Neural cell (in vitro differentiated cells): Measurements from ENCODE around the gene ATAD2B. TPM values are rescaled to one million over a fixed set of nuclear protein-coding genes. Genes with fewer than 3 reads are reported as not detected.

ENCODE experiments used
- H2AFZ ChIP-seq: fragments of 200-600, 300-800 bp; sonication (generic), shearing (Covaris generic); 2 replicates; pipeline ENCODE4 v1.6.0; 2014; ENCODE audit warnings: low read depth, mild to moderate bottlenecking, antibody characterized with exemption, low read length, moderate library complexity
- H3F3A ChIP-seq: fragments of 200-600 bp; shearing (Covaris generic); 2 replicates; pipeline ENCODE4 v1.6.1; 2016; ENCODE audit warnings: mild to moderate bottlenecking, moderate library complexity, mixed read lengths, antibody characterized with exemption, low read length; ENCODE audit not compliant: insufficient read depth, poor library complexity, severe bottlenecking
- H3K27ac ChIP-seq: fragments of 200-600, 300-800 bp; sonication (generic), shearing (Covaris generic); 2 replicates; pipeline ENCODE4 v1.5.1; 2014; ENCODE audit warnings: mild to moderate bottlenecking, low read length, moderate library complexity
- H3K27me3 ChIP-seq: fragments of 300-800, 200-600 bp; sonication (generic), shearing (Covaris generic); 2 replicates; pipeline ENCODE4 v1.6.0; 2014; ENCODE audit warnings: mild to moderate bottlenecking, low read depth, low read length, moderate library complexity; ENCODE audit not compliant: insufficient read depth
- H3K36me3 ChIP-seq: fragments of 300-800, 200-600 bp; sonication (generic), shearing (Covaris generic); 2 replicates; pipeline ENCODE4 v1.5.1; 2014; ENCODE audit warnings: mild to moderate bottlenecking, antibody characterized with exemption, low read length, moderate library complexity; ENCODE audit not compliant: insufficient read depth
- H3K4me2 ChIP-seq: fragments of 300-800, 200-600 bp; sonication (generic), shearing (Covaris generic); 2 replicates; pipeline ENCODE4 v1.6.0; 2014; ENCODE audit warnings: mild to moderate bottlenecking, low read length
- H3K4me3 ChIP-seq: fragments of 300-800, 200-600 bp; sonication (generic), shearing (Covaris generic); 2 replicates; pipeline ENCODE4 v1.5.1; 2014; ENCODE audit warnings: mild to moderate bottlenecking, low read length, moderate library complexity
- H3K79me2 ChIP-seq: fragments of 200-600 bp; shearing (Covaris generic); replicated peaks from 2 replicates; pipeline ENCODE4 v1.6.0; 2014; ENCODE audit warnings: mild to moderate bottlenecking, low read length, moderate library complexity; ENCODE audit not compliant: insufficient read depth
- H3K9ac ChIP-seq: fragments of 300-800, 200-600 bp; sonication (generic), shearing (Covaris generic); 2 replicates; pipeline ENCODE4 v1.6.1; 2016; ENCODE audit warnings: mild to moderate bottlenecking, low read length, mixed read lengths
- H3K9me2 ChIP-seq: fragments of 200-600 bp; shearing (Covaris generic); 2 replicates; pipeline ENCODE4 v1.6.1; 2016; ENCODE audit warnings: mild to moderate bottlenecking, low read length, mixed read lengths; ENCODE audit not compliant: insufficient read depth
- H3K9me3 ChIP-seq: fragments of 200-600, 300-800 bp; sonication (generic), shearing (Covaris generic); 2 replicates; pipeline ENCODE4 v1.6.1; 2016; ENCODE audit warnings: mild to moderate bottlenecking, mixed run types, low read length, moderate library complexity, mixed read lengths
- H4K20me1 ChIP-seq: fragments of 200-600 bp; shearing (Covaris generic); 2 replicates; pipeline ENCODE4 v1.6.1; 2016; ENCODE audit warnings: mild to moderate bottlenecking, mixed run types; ENCODE audit not compliant: insufficient read depth
- EP300 ChIP-seq: fragments of 450-650 bp; conservative IDR thresholded peaks from 2 replicates; pipeline ENCODE4 v1.6.1; 2014; ENCODE audit warnings: antibody characterized with exemption, mild to moderate bottlenecking, moderate library complexity; ENCODE audit not compliant: poor library complexity, severe bottlenecking
- EZH2 ChIP-seq: fragments of 200-600, 300-800 bp; shearing (Covaris generic), sonication (generic); IDR thresholded peaks from 2 replicates; pipeline ENCODE4 v1.6.1; 2014; ENCODE audit warnings: antibody characterized with exemption, low read length, borderline replicate concordance, mild to moderate bottlenecking; ENCODE audit not compliant: insufficient read depth, poor library complexity, severe bottlenecking
- MXI1 ChIP-seq: fragments of 450-650 bp; conservative IDR thresholded peaks from 2 replicates; pipeline ENCODE4 v1.6.1; 2014; ENCODE audit warnings: antibody characterized with exemption, mild to moderate bottlenecking; ENCODE audit not compliant: poor library complexity, severe bottlenecking
- POLR2AphosphoS5 ChIP-seq: IDR thresholded peaks from 2 replicates; pipeline ENCODE4 v1.6.1; 2012
- RAD21 ChIP-seq: fragments of 450-650 bp; conservative IDR thresholded peaks from 2 replicates; pipeline ENCODE4 v1.6.1; 2014; ENCODE audit warnings: antibody characterized with exemption, mild to moderate bottlenecking, moderate library complexity
- SMC3 ChIP-seq: fragments of 450-650 bp; conservative IDR thresholded peaks from 2 replicates; pipeline ENCODE4 v1.6.1; 2014; ENCODE audit warnings: antibody characterized with exemption, mild to moderate bottlenecking, moderate library complexity; ENCODE audit not compliant: poor library complexity
- TAF1 ChIP-seq: IDR thresholded peaks from 2 replicates; pipeline ENCODE4 v1.6.1; 2012; ENCODE audit warnings: low read depth
- polyA plus RNA-seq: library from polyadenylated mRNA; depleted of rRNA; stranded (reverse); fragments of >200 nt; gene quantifications from 2 replicates; pipeline ENCODE4 v1.2.3, GENCODE V29; 2014
- TF ChIP-seq, protein P1 (sequence below): IDR thresholded peaks from 2 replicates; pipeline ENCODE4 v1.6.1; 2012; ENCODE audit warnings: borderline replicate concordance
- TF ChIP-seq, protein P2 (sequence below): fragments of 450-650 bp; IDR thresholded peaks from 2 replicates; pipeline ENCODE4 v1.5.1; 2014; ENCODE audit warnings: antibody characterized with exemption, mild to moderate bottlenecking, moderate library complexity; ENCODE audit not compliant: poor library complexity, severe bottlenecking

The ATAD2B gene
- polyA plus RNA-seq, 1 donor from 2014 or later, result 37.6 TPM

DNA sequence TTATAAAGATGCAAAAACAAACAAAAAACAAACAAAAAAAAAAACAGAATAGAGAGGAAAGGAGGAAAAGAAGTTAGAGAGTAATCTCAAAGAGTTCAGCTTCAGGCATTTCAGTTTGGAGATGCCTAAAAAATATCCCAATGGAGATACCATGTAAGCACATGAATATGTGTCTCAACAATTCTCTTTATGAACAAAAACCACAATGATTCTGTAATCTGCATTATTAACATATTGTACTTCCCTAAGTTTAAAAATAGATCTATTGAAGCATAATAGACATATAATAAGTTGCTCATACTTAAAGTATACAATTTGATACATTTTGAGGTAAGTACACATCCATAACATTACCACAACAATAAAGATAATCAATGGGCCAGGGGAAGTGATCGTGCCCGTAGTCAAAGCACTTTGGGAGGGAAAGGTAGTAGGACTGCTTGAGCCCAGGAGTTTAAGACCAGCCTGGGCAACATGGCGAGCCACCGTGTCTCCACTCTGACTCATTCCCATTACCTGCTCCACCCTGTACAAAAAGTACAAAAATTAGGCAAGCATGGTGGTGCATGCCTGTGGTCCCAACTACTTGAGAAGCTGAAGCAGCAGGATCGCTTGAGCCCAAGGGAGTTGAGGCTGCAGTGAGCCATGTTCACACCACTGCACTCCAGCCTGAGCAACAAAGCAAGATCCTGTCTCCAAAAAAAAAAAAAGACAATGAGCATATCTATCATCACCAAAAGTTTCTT, 158.9 kb downstream of the ATAD2B start:
- TF ChIP-seq TAF1, result no peak
- TF ChIP-seq MXI1, result no peak
- TF ChIP-seq SMC3, result no peak
- TF ChIP-seq EP300, result no peak
- no peak overlapping the region for H3K27ac ChIP-seq
- H3K9me3 ChIP-seq, result no peaks in the 10 kb centered on the region
- H3K79me2 ChIP-seq, result no peaks in the 10 kb centered on the region
- no peaks in the 10 kb centered on the region for H3K9me2 ChIP-seq
- no peak overlapping the region for H3K4me2 ChIP-seq
- H2AFZ ChIP-seq, result no peak overlapping the region
- H3K9ac ChIP-seq, result no peak overlapping the region
- no peak overlapping the region for H3K4me3 ChIP-seq
- H3K27me3 ChIP-seq, result no peaks in the 10 kb centered on the region
- H3K36me3 ChIP-seq, result peaks cover 6% of the 10 kb centered on the region
- no peaks in the 10 kb centered on the region for H4K20me1 ChIP-seq
- no peaks in the 10 kb centered on the region for H3F3A ChIP-seq

DNA sequence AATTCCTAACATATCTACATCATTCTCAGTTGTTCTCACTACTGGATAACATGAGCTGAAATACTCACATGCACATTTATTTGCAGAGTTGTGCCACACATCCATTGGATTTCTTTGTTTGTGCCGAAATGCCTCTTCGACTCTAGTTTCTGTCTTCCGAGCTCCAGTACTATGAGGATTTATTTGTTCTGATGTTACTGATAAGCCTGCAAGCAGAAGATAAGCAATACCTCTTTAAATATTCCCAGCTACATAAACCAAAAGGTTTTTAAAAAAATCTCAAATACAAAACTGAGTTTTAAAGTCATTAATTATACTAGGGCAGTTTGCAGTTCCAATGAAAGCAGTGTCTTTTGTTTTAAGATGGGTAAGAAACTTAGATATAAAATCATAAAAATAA, 164.8 kb downstream of the ATAD2B start:
- H3K36me3 ChIP-seq, result no peaks in the 10 kb centered on the region

More for the DNA sequence above, 164.8 kb downstream of the ATAD2B start:
- Histone ChIP-seq H4K20me1 (no peaks in the 10 kb centered on the region), H2AFZ (no peak overlapping the region), H3K9ac (no peak overlapping the region), H3K4me3 (no peak overlapping the region), H3K79me2 (no peaks in the 10 kb centered on the region), H3K27me3 (no peaks in the 10 kb centered on the region), H3K9me3 (no peaks in the 10 kb centered on the region), H3K27ac (no peak overlapping the region), H3K4me2 (no peak overlapping the region), H3K9me2 (no peaks in the 10 kb centered on the region), H3F3A (no peaks in the 10 kb centered on the region)
- TF ChIP-seq MXI1 (no peak), EZH2 (no peak), TAF1 (no peak), POLR2AphosphoS5 (no peak), RAD21 (no peak), SMC3 (no peak), EP300 (no peak)
- TF ChIP-seq, protein P1, sequence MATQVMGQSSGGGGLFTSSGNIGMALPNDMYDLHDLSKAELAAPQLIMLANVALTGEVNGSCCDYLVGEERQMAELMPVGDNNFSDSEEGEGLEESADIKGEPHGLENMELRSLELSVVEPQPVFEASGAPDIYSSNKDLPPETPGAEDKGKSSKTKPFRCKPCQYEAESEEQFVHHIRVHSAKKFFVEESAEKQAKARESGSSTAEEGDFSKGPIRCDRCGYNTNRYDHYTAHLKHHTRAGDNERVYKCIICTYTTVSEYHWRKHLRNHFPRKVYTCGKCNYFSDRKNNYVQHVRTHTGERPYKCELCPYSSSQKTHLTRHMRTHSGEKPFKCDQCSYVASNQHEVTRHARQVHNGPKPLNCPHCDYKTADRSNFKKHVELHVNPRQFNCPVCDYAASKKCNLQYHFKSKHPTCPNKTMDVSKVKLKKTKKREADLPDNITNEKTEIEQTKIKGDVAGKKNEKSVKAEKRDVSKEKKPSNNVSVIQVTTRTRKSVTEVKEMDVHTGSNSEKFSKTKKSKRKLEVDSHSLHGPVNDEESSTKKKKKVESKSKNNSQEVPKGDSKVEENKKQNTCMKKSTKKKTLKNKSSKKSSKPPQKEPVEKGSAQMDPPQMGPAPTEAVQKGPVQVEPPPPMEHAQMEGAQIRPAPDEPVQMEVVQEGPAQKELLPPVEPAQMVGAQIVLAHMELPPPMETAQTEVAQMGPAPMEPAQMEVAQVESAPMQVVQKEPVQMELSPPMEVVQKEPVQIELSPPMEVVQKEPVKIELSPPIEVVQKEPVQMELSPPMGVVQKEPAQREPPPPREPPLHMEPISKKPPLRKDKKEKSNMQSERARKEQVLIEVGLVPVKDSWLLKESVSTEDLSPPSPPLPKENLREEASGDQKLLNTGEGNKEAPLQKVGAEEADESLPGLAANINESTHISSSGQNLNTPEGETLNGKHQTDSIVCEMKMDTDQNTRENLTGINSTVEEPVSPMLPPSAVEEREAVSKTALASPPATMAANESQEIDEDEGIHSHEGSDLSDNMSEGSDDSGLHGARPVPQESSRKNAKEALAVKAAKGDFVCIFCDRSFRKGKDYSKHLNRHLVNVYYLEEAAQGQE, result no peak
- TF ChIP-seq, protein P2, sequence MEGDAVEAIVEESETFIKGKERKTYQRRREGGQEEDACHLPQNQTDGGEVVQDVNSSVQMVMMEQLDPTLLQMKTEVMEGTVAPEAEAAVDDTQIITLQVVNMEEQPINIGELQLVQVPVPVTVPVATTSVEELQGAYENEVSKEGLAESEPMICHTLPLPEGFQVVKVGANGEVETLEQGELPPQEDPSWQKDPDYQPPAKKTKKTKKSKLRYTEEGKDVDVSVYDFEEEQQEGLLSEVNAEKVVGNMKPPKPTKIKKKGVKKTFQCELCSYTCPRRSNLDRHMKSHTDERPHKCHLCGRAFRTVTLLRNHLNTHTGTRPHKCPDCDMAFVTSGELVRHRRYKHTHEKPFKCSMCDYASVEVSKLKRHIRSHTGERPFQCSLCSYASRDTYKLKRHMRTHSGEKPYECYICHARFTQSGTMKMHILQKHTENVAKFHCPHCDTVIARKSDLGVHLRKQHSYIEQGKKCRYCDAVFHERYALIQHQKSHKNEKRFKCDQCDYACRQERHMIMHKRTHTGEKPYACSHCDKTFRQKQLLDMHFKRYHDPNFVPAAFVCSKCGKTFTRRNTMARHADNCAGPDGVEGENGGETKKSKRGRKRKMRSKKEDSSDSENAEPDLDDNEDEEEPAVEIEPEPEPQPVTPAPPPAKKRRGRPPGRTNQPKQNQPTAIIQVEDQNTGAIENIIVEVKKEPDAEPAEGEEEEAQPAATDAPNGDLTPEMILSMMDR, result no peak
